ENCODE results near the gene FADS1. TPM values are rescaled to one million over a fixed set of nuclear protein-coding genes. Genes with fewer than 3 reads are reported as not detected.

The FADS1 gene
- total and polyA plus RNA-seq, 2 of the 13 experiments (the other 11 are each of a cell fraction or from before 2014, with no cell fraction given), result 91.8 to 108 TPM

DNA sequence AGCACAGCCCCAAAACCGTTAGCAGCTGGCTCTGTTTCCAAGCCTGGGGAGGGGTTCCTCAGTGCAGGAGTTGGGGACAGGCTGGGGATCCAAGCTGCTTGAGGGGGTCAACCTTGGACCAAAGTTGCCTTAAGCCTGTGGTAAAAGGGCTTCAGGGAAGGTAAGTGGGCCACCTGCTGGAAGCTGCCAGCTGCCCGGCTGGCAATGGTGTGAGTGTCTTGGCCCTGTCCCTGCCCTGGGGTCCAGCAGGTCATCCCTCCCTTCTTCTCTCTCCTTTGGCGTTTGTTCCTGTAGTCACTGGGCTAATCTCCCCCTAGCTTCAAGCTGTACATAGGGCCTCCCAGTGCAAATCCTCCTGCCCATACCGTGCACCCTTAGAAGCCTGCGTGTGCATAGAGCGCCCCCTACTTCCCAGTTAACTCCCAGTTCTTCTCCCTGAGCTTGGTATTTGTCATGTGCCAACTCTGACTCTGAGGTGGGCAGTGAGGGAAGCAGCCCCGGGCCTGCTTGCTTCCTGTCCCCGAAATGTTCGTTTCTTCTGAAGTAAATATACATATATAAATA lies 28.8 kb downstream of the FADS1 start (continued):
- TF ChIP-seq, protein P1, sequence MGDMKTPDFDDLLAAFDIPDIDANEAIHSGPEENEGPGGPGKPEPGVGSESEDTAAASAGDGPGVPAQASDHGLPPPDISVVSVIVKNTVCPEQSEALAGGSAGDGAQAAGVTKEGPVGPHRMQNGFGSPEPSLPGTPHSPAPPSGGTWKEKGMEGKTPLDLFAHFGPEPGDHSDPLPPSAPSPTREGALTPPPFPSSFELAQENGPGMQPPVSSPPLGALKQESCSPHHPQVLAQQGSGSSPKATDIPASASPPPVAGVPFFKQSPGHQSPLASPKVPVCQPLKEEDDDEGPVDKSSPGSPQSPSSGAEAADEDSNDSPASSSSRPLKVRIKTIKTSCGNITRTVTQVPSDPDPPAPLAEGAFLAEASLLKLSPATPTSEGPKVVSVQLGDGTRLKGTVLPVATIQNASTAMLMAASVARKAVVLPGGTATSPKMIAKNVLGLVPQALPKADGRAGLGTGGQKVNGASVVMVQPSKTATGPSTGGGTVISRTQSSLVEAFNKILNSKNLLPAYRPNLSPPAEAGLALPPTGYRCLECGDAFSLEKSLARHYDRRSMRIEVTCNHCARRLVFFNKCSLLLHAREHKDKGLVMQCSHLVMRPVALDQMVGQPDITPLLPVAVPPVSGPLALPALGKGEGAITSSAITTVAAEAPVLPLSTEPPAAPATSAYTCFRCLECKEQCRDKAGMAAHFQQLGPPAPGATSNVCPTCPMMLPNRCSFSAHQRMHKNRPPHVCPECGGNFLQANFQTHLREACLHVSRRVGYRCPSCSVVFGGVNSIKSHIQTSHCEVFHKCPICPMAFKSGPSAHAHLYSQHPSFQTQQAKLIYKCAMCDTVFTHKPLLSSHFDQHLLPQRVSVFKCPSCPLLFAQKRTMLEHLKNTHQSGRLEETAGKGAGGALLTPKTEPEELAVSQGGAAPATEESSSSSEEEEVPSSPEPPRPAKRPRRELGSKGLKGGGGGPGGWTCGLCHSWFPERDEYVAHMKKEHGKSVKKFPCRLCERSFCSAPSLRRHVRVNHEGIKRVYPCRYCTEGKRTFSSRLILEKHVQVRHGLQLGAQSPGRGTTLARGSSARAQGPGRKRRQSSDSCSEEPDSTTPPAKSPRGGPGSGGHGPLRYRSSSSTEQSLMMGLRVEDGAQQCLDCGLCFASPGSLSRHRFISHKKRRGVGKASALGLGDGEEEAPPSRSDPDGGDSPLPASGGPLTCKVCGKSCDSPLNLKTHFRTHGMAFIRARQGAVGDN (CRISPR knock-in tag; IDR thresholded peaks at IDR 0.05), result peak; percentile 47
- TF ChIP-seq RAD51 (IDR thresholded peaks at IDR 0.05; ENCODE audit: borderline replicate concordance), result no peak
- peak in 1 of 2 experiments; percentile 45; a peak in 1 of 4 replicates for TF ChIP-seq POLR2A (IDR thresholded peaks at IDR 0.05; ENCODE audit: insufficient read depth in 1 of 2, low read depth in 2 of 2, low read length in 2 of 2)
- TF ChIP-seq, protein P2, sequence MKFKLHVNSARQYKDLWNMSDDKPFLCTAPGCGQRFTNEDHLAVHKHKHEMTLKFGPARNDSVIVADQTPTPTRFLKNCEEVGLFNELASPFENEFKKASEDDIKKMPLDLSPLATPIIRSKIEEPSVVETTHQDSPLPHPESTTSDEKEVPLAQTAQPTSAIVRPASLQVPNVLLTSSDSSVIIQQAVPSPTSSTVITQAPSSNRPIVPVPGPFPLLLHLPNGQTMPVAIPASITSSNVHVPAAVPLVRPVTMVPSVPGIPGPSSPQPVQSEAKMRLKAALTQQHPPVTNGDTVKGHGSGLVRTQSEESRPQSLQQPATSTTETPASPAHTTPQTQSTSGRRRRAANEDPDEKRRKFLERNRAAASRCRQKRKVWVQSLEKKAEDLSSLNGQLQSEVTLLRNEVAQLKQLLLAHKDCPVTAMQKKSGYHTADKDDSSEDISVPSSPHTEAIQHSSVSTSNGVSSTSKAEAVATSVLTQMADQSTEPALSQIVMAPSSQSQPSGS (CRISPR knock-in tag; IDR thresholded peaks at IDR 0.05), result no peak
- TF ChIP-seq TBP (CRISPR knock-in tag; IDR thresholded peaks at IDR 0.05), result no peak
- TF ChIP-seq RBM22 (optimal IDR thresholded peaks at IDR 0.05; ENCODE audit: low read length), result peak; percentile 81
- TF ChIP-seq MZF1 (CRISPR knock-in tag; IDR thresholded peaks at IDR 0.05; ENCODE audit: borderline replicate concordance), result no peak
- peak; percentile 67 for TF ChIP-seq RAD21 (CRISPR knock-in tag; IDR thresholded peaks at IDR 0.05)
- peak; percentile 81 for TF ChIP-seq AGO2 (optimal IDR thresholded peaks at IDR 0.05; ENCODE audit: low read depth, low read length)
- TF ChIP-seq, protein P3, sequence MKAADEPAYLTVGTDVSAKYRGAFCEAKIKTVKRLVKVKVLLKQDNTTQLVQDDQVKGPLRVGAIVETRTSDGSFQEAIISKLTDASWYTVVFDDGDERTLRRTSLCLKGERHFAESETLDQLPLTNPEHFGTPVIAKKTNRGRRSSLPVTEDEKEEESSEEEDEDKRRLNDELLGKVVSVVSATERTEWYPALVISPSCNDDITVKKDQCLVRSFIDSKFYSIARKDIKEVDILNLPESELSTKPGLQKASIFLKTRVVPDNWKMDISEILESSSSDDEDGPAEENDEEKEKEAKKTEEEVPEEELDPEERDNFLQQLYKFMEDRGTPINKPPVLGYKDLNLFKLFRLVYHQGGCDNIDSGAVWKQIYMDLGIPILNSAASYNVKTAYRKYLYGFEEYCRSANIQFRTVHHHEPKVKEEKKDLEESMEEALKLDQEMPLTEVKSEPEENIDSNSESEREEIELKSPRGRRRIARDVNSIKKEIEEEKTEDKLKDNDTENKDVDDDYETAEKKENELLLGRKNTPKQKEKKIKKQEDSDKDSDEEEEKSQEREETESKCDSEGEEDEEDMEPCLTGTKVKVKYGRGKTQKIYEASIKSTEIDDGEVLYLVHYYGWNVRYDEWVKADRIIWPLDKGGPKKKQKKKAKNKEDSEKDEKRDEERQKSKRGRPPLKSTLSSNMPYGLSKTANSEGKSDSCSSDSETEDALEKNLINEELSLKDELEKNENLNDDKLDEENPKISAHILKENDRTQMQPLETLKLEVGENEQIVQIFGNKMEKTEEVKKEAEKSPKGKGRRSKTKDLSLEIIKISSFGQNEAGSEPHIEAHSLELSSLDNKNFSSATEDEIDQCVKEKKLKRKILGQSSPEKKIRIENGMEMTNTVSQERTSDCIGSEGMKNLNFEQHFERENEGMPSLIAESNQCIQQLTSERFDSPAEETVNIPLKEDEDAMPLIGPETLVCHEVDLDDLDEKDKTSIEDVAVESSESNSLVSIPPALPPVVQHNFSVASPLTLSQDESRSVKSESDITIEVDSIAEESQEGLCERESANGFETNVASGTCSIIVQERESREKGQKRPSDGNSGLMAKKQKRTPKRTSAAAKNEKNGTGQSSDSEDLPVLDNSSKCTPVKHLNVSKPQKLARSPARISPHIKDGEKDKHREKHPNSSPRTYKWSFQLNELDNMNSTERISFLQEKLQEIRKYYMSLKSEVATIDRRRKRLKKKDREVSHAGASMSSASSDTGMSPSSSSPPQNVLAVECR (CRISPR knock-in tag; IDR thresholded peaks at IDR 0.05; ENCODE audit: borderline replicate concordance), result 0 out of 2 replicates have a peak, but pooled peaks have one; percentile 26
- peak; percentile 41; the same call in 1 of the 2 replicates for TF ChIP-seq PITX1 (CRISPR knock-in tag; IDR thresholded peaks at IDR 0.05)
- TF ChIP-seq AKAP8 (CRISPR knock-in tag; IDR thresholded peaks at IDR 0.05), result peak; percentile 76
- no peak for TF ChIP-seq KMT2B (CRISPR knock-in tag; IDR thresholded peaks at IDR 0.05)
- TF ChIP-seq SMC3 (IDR thresholded peaks at IDR 0.05; ENCODE audit: low read length), result peak; percentile 56; the same call in 1 of the 2 replicates
- no peak for TF ChIP-seq ZNF670 (CRISPR knock-in tag; IDR thresholded peaks at IDR 0.05; ENCODE audit: borderline replicate concordance)
- TF ChIP-seq, protein P4, sequence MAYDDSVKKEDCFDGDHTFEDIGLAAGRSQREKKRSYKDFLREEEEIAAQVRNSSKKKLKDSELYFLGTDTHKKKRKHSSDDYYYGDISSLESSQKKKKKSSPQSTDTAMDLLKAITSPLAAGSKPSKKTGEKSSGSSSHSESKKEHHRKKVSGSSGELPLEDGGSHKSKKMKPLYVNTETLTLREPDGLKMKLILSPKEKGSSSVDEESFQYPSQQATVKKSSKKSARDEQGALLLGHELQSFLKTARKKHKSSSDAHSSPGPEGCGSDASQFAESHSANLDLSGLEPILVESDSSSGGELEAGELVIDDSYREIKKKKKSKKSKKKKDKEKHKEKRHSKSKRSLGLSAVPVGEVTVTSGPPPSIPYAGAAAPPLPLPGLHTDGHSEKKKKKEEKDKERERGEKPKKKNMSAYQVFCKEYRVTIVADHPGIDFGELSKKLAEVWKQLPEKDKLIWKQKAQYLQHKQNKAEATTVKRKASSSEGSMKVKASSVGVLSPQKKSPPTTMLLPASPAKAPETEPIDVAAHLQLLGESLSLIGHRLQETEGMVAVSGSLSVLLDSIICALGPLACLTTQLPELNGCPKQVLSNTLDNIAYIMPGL (CRISPR knock-in tag; IDR thresholded peaks at IDR 0.05; ENCODE audit: borderline replicate concordance in 1 of 2, low read depth in 1 of 2), result peak in 1 of 2 experiments; percentile 38; a peak in 1 of 4 replicates
- TF ChIP-seq GABPB1 (CRISPR knock-in tag; IDR thresholded peaks at IDR 0.05), result peak; percentile 21; the same call in 1 of the 2 replicates
- no peak for TF ChIP-seq ZNF841 (CRISPR knock-in tag; IDR thresholded peaks at IDR 0.05; ENCODE audit: borderline replicate concordance)

All from HepG2 (cell line).